HepG2 (cell line): Measurements from ENCODE around the gene NCKIPSD. TPM values are rescaled to one million over a fixed set of nuclear protein-coding genes. Genes with fewer than 3 reads are reported as not detected.

Experiments
- ATAC-seq: fragments of 200-7000 bp; cut with Tn5 transposase; 3 replicates; pipeline ENCODE4 v1.9.1; 2020; ENCODE audit warnings: mild to moderate bottlenecking, moderate library complexity
- BruUV-seq: library from RNA; stranded (reverse); fragments of 400-500 nt; replicated peaks from 2 replicates; lab custom pipeline; 2021; lab: Mats Ljungman, UMichigan
- CTCF ChIA-PET: fragments of 300-600 bp; formaldehyde crosslinking; extraction: SDS; loops from one replicate; lab custom pipeline; 2021; ENCODE audit warnings: low total read pairs, inconsistent platforms, low intra/inter-chr PET ratio; lab: Yijun Ruan, JAX
- POLR2A ChIA-PET: fragments of 350-600 bp; sonication (Branson Sonifier 250); formaldehyde crosslinking; loops from one replicate; lab custom pipeline; 2020; ENCODE audit warnings: antibody characterized with exemption, inconsistent platforms; lab: Yijun Ruan, JAX
- DNase-seq: peaks from one replicate; pipeline ENCODE4 v3.0.0-alpha.2; 2015; ENCODE audit warnings: low spot score
- FAIRE-seq: peaks from 3 replicates; lab custom pipeline; 2011; peaks lifted over from hg19 to GRCh38; lab: Jason Lieb, UNC
- H2AFZ ChIP-seq: one replicate; pipeline ENCODE4 v1.6.1; 2011; ENCODE audit warnings: low read length, inconsistent platforms
- H3K27ac ChIP-seq: fragments of 300-600 bp; 3 replicates; pipeline ENCODE4 v1.8.0; 2011; ENCODE audit warnings: mixed run types, mild to moderate bottlenecking, mixed read lengths, low read length, inconsistent platforms; ENCODE audit not compliant: insufficient read depth; ENCODE audit errors: extremely low read length
- H3K27me3 ChIP-seq, 2 experiments: fragments of 200-600 bp in 1 of 2; 2 replicates in 1 of 2; 3 replicates in 1 of 2; pipeline versions ENCODE4 v1.6.0 to v1.8.0; 2011; ENCODE audit warnings: low read length in 2 of 2, mild to moderate bottlenecking in 2 of 2, moderate library complexity in 2 of 2, inconsistent platforms in 1 of 2; ENCODE audit not compliant: insufficient read depth in 2 of 2, control insufficient read depth in 1 of 2
- H3K36me3 ChIP-seq, 2 experiments: fragments of 200-600 bp in 1 of 2; replicated peaks in 1 of 2; 2 replicates in 1 of 2; 3 replicates in 1 of 2; pipeline versions ENCODE4 v1.5.1 to v1.8.0; 2011; ENCODE audit warnings: low read length in 2 of 2, inconsistent platforms in 1 of 2; ENCODE audit not compliant: insufficient read depth in 2 of 2, control insufficient read depth in 1 of 2
- H3K4me1 ChIP-seq: 2 replicates; pipeline ENCODE4 v1.5.1; 2012; ENCODE audit warnings: low read length, inconsistent platforms; ENCODE audit not compliant: insufficient read depth
- H3K4me2 ChIP-seq: 2 replicates; pipeline ENCODE4 v1.6.0; 2011; ENCODE audit warnings: low read depth, low read length, inconsistent platforms
- H3K4me3 ChIP-seq, 3 experiments: fragments of 200-600 bp in 1 of 3; sonication (generic), shearing (Covaris generic) in 1 of 3; replicated peaks in 1 of 3; 2 replicates each; pipeline ENCODE4 v1.5.1; 2011 to 2016; ENCODE audit warnings: low read length in 3 of 3, inconsistent platforms in 2 of 3, low read depth in 2 of 3, mild to moderate bottlenecking in 2 of 3, control low read depth in 1 of 3, mixed read lengths in 1 of 3; ENCODE audit not compliant: insufficient read depth in 1 of 3
- H3K79me2 ChIP-seq: one replicate; pipeline ENCODE4 v1.6.1; 2011; ENCODE audit warnings: low read length, inconsistent platforms; ENCODE audit not compliant: insufficient read depth
- H3K9ac ChIP-seq: 2 replicates; pipeline ENCODE4 v1.6.0; 2011; ENCODE audit warnings: mild to moderate bottlenecking, low read depth, low read length, inconsistent platforms; ENCODE audit not compliant: insufficient read depth
- H3K9me3 ChIP-seq: 2 replicates; pipeline ENCODE4 v1.5.1; 2012; ENCODE audit warnings: mild to moderate bottlenecking, low read length
- H4K20me1 ChIP-seq: 2 replicates; pipeline ENCODE4 v1.6.0; 2011; ENCODE audit warnings: inconsistent platforms, mild to moderate bottlenecking, low read length, moderate library complexity; ENCODE audit not compliant: insufficient read depth
- HES4 ChIP-seq: sonication (generic); formaldehyde crosslinking; IDR thresholded peaks from 2 replicates; pipeline ENCODE4 v1.9.0; 2021; ENCODE audit warnings: mild to moderate bottlenecking, missing genetic modification reagents, borderline replicate concordance
- POLR2G ChIP-seq: fragments of 200-400 bp; formaldehyde crosslinking; IDR thresholded peaks from 2 replicates; pipeline ENCODE4 v1.6.1; 2018; ENCODE audit warnings: mild to moderate bottlenecking, low read depth, low read length, moderate library complexity
- RBM22 ChIP-seq: fragments of 200-400 bp; formaldehyde crosslinking; optimal IDR thresholded peaks from 2 replicates; pipeline ENCODE3; 2017; ENCODE audit warnings: mild to moderate bottlenecking, low read length, moderate library complexity
- TRAFD1 ChIP-seq: sonication (generic); formaldehyde crosslinking; IDR thresholded peaks from 2 replicates; pipeline ENCODE4 v1.5.1; 2020; ENCODE audit warnings: missing genetic modification reagents, mild to moderate bottlenecking, borderline replicate concordance
- WGBS: methylation state at CpG from one replicate; pipeline ENCODE4 v1.1.6; 2017; ENCODE audit warnings: low lambda C conversion rate; 5-methylcytosine and 5-hydroxymethylcytosine counted together
- in situ Hi-C: cut with HindIII; loops from 2 replicates; pipeline ENCODE4 v1.10.0; 2017; ENCODE audit warnings: low pct_unique_long_range_greater_than_20kb; ENCODE audit not compliant: extremely low pct_ligation_motif_present
- intact Hi-C: fragments of 100-400 bp; cut with micrococcal nuclease; formaldehyde crosslinking; loops from one replicate; pipeline ENCODE4 v1.10.0; 2022; ENCODE audit not compliant: unreplicated experiment
- polyA plus RNA-seq, 8 experiments: library from polyadenylated mRNA; depleted of rRNA in 3 of 8; stranded (reverse) in 7 of 8; unstranded in 1 of 8; fragments of >200 nt; fragmentation: Illumina TruSeq in 4 of 8; extraction: Trizol in 4 of 8; gene quantifications; 2 replicates each; pipeline versions ENCODE4 v1.2.1 to v1.2.3, GENCODE V29; 2011 to 2016; ENCODE audit warnings: low read depth in 4 of 8, missing spikeins in 1 of 8, mixed read lengths in 1 of 8; ENCODE audit not compliant: insufficient read depth in 1 of 8
- total RNA-seq, 5 experiments: library from RNA; depleted of rRNA; stranded (reverse); fragments of >200 nt; fragmentation: Illumina TruSeq; extraction: Trizol; gene quantifications; 2 replicates each; pipeline ENCODE4 v1.2.3, GENCODE V29; 2016; ENCODE audit warnings: low read depth in 1 of 5

Gene NCKIPSD
- total and polyA plus RNA-seq, 2 of the 13 experiments (the other 11 are each of a cell fraction or from before 2014, with no cell fraction given) = 13.5 to 35.2 TPM

GRCh38 chr3:48687220-48687678, 1.5 kb upstream of the NCKIPSD start:
- H3K4me1 ChIP-seq = peaks cover 26% of the 10 kb centered on the region
- FAIRE-seq = no peak
- TF ChIP-seq TRAFD1 (CRISPR knock-in tag) (no peak), POLR2G (peak; percentile 50; the same call in 1 of the 2 replicates), RBM22 (peak; percentile 54), HES4 (CRISPR knock-in tag) (no peak)
- TF ChIP-seq, all 625 proteins: peak for 2
- H3K9ac ChIP-seq = no peak overlapping the region
- H3K4me2 ChIP-seq = no peak overlapping the region
- CTCF ChIA-PET = no interaction called here
- DNase-seq (no peak), ATAC-seq (no peak)
- WGBS = 50% methylated on average over 2 of the region's 3 CpGs
- peaks cover 25% of the 10 kb centered on the region for H3K79me2 ChIP-seq
- no peak overlapping the region for H3K4me3 ChIP-seq
- H3K36me3 ChIP-seq = peaks cover 18 to 56% of the 10 kb centered on the region in 2 experiments
- POLR2A ChIA-PET = interaction anchor here (1.2 kb wide), 1 partner anchor 26 kb away, joined by 4 read pairs; no protein-coding TSS in a partner anchor
- in situ Hi-C loops (no loop called here), intact Hi-C loops (no loop called here)
- no peaks in the 10 kb centered on the region; a peak in 2 of 5 replicates for H3K27me3 ChIP-seq
- H3K27ac ChIP-seq = no peak overlapping the region
- H3K9me3 ChIP-seq = no peaks in the 10 kb centered on the region
- no TSS peak for BruUV-seq
- H4K20me1 ChIP-seq = 0 out of 2 replicates have a peak, but pooled peaks cover 4% of the 10 kb centered on the region
- H2AFZ ChIP-seq = no peak overlapping the region
